IMR-90 (cell line): ENCODE measurements around the gene C1orf159. TPM values are rescaled to one million over a fixed set of nuclear protein-coding genes. Genes with fewer than 3 reads are reported as not detected.

Experiments used
- ATAC-seq: fragments of 200-7000 bp; cut with Tn5 transposase; 2 replicates; pipeline ENCODE4 v1.9.1; 2020; ENCODE audit warnings: low read depth, mild to moderate bottlenecking, moderate library complexity
- BruUV-seq: library from RNA; stranded (reverse); fragments of 400-500 nt; replicated peaks from 2 replicates; lab custom pipeline; 2021; lab: Mats Ljungman, UMichigan
- CTCF ChIA-PET: fragments of 300-600 bp; formaldehyde crosslinking; extraction: SDS; loops from one replicate; lab custom pipeline; 2021; ENCODE audit warnings: antibody characterized with exemption; lab: Yijun Ruan, JAX
- POLR2A ChIA-PET: fragments of 300-600 bp; sonication (Branson Sonifier 250); formaldehyde crosslinking; loops from one replicate; lab custom pipeline; 2022; ENCODE audit warnings: antibody characterized with exemption; ENCODE audit not compliant: unreplicated experiment; lab: Charles Lee
- DNase-seq: peaks from one replicate; pipeline ENCODE4 v3.0.0; 2013
- H2AFZ ChIP-seq: replicated peaks from 2 replicates; pipeline ENCODE3; 2013; ENCODE audit warnings: low read length, mild to moderate bottlenecking; ENCODE audit not compliant: poor library complexity
- H2AK5ac ChIP-seq: 2 replicates; pipeline ENCODE4 v1.6.1; 2013; ENCODE audit warnings: low read depth, low read length, inconsistent platforms
- H2AK9ac ChIP-seq: replicated peaks from 2 replicates; pipeline ENCODE3; 2013; ENCODE audit warnings: mild to moderate bottlenecking, low read depth, low read length, moderate library complexity; ENCODE audit not compliant: poor library complexity
- H2BK120ac ChIP-seq: 2 replicates; pipeline ENCODE4 v1.6.1; 2013; ENCODE audit warnings: low read depth, low read length, inconsistent platforms
- H2BK15ac ChIP-seq: 3 replicates; pipeline ENCODE4 v1.6.1; 2013; ENCODE audit warnings: low read depth, low read length, inconsistent platforms
- H2BK20ac ChIP-seq: 2 replicates; pipeline ENCODE4 v1.6.1; 2013; ENCODE audit warnings: low read depth, mild to moderate bottlenecking, inconsistent platforms, low read length, moderate library complexity
- H2BK5ac ChIP-seq: 2 replicates; pipeline ENCODE4 v1.6.1; 2013; ENCODE audit warnings: mild to moderate bottlenecking, low read depth, low read length, inconsistent platforms; ENCODE audit not compliant: poor library complexity, severe bottlenecking
- H3K14ac ChIP-seq: replicated peaks from 2 replicates; pipeline ENCODE4 v1.6.1; 2013; ENCODE audit warnings: low read depth, low read length, inconsistent platforms
- H3K18ac ChIP-seq: 2 replicates; pipeline ENCODE4 v1.6.1; 2013; ENCODE audit warnings: low read depth, low read length, control low read depth
- H3K23ac ChIP-seq: 2 replicates; pipeline ENCODE4 v1.6.1; 2013; ENCODE audit warnings: low read depth, low read length, inconsistent platforms
- H3K27ac ChIP-seq: 2 replicates; pipeline ENCODE4 v1.5.1; 2013; ENCODE audit warnings: mild to moderate bottlenecking, control low read depth, low read length; ENCODE audit not compliant: insufficient read depth
- H3K27me3 ChIP-seq: 2 replicates; pipeline ENCODE4 v1.6.1; 2013; ENCODE audit warnings: low read length; ENCODE audit not compliant: control insufficient read depth, insufficient read depth
- H3K36me3 ChIP-seq: 2 replicates; pipeline ENCODE4 v1.6.1; 2013; ENCODE audit warnings: low read length, mixed read lengths; ENCODE audit not compliant: control insufficient read depth, insufficient read depth
- H3K4ac ChIP-seq: 2 replicates; pipeline ENCODE4 v1.6.1; 2013; ENCODE audit warnings: low read depth, low read length, inconsistent platforms
- H3K4me1 ChIP-seq: 2 replicates; pipeline ENCODE4 v1.6.1; 2013; ENCODE audit warnings: low read length, mixed read lengths; ENCODE audit not compliant: control insufficient read depth, insufficient read depth
- H3K4me2 ChIP-seq: 2 replicates; pipeline ENCODE4 v1.6.1; 2013; ENCODE audit warnings: low read depth, mild to moderate bottlenecking, control low read depth, low read length, moderate library complexity
- H3K4me3 ChIP-seq: 2 replicates; pipeline ENCODE4 v1.5.1; 2013; ENCODE audit warnings: low read depth, mild to moderate bottlenecking, control low read depth, low read length, moderate library complexity; ENCODE audit not compliant: insufficient read depth
- H3K56ac ChIP-seq: 2 replicates; pipeline ENCODE4 v1.6.1; 2013; ENCODE audit warnings: low read length, inconsistent platforms; ENCODE audit not compliant: insufficient read depth; ENCODE audit errors: extremely low read depth
- H3K79me1 ChIP-seq, 2 experiments: 2 replicates each; pipeline ENCODE4 v1.6.1; 2013; ENCODE audit warnings: low read length in 2 of 2, inconsistent platforms in 1 of 2, low read depth in 1 of 2
- H3K9ac ChIP-seq: 2 replicates; pipeline ENCODE4 v1.6.1; 2013; ENCODE audit warnings: low read depth, low read length, control low read depth
- H3K9me1 ChIP-seq: 2 replicates; pipeline ENCODE4 v1.6.1; 2013; ENCODE audit warnings: low read length, inconsistent platforms; ENCODE audit not compliant: insufficient read depth
- H3K9me3 ChIP-seq: 2 replicates; pipeline ENCODE4 v1.6.1; 2013; ENCODE audit warnings: low read length; ENCODE audit not compliant: control insufficient read depth, insufficient read depth
- H4K20me1 ChIP-seq: 2 replicates; pipeline ENCODE4 v1.6.1; 2013; ENCODE audit warnings: low read length, inconsistent platforms; ENCODE audit not compliant: insufficient read depth
- H4K5ac ChIP-seq: 2 replicates; pipeline ENCODE4 v1.6.1; 2013; ENCODE audit warnings: mild to moderate bottlenecking, low read depth, low read length, control low read depth
- H4K8ac ChIP-seq, 2 experiments: 2 replicates each; pipeline ENCODE4 v1.6.1; 2013; ENCODE audit warnings: low read depth in 2 of 2, low read length in 2 of 2, control low read depth in 1 of 2, inconsistent platforms in 1 of 2
- H4K91ac ChIP-seq: 2 replicates; pipeline ENCODE4 v1.6.1; 2013; ENCODE audit warnings: low read depth, low read length, inconsistent platforms; ENCODE audit not compliant: insufficient read depth
- BHLHE40 ChIP-seq: fragments of 150-350 bp; IDR thresholded peaks from 2 replicates; pipeline ENCODE4 v1.6.1; 2016; ENCODE audit warnings: mild to moderate bottlenecking, low read depth, low read length
- CEBPB ChIP-seq: IDR thresholded peaks from 2 replicates; pipeline ENCODE4 v1.6.1; 2012; ENCODE audit warnings: low read depth, low read length, improper control_type of control experiment
- FOS ChIP-seq: fragments of 150-350 bp; IDR thresholded peaks from 2 replicates; pipeline ENCODE4 v1.6.1; 2016; ENCODE audit warnings: low read depth, low read length
- MAFK ChIP-seq: IDR thresholded peaks from 2 replicates; pipeline ENCODE4 v1.6.1; 2012; ENCODE audit warnings: low read depth, low read length, improper control_type of control experiment
- MAZ ChIP-seq: IDR thresholded peaks from 2 replicates; pipeline ENCODE4 v1.6.1; 2012; ENCODE audit warnings: low read depth, mild to moderate bottlenecking, low read length, improper control_type of control experiment, moderate library complexity, borderline replicate concordance
- MXI1 ChIP-seq: IDR thresholded peaks from 2 replicates; pipeline ENCODE4 v1.6.1; 2012; ENCODE audit warnings: low read depth, mild to moderate bottlenecking, low read length, moderate library complexity, borderline replicate concordance
- POLR2A ChIP-seq: IDR thresholded peaks from 2 replicates; pipeline ENCODE4 v1.6.1; 2012; ENCODE audit warnings: mild to moderate bottlenecking, low read depth, low read length
- RAD21 ChIP-seq: IDR thresholded peaks from 2 replicates; pipeline ENCODE4 v1.6.1; 2012; ENCODE audit warnings: low read length, improper control_type of control experiment
- RCOR1 ChIP-seq: IDR thresholded peaks from 2 replicates; pipeline ENCODE4 v1.6.1; 2012; ENCODE audit warnings: mild to moderate bottlenecking, low read length, improper control_type of control experiment; ENCODE audit not compliant: insufficient replicate concordance
- RFX5 ChIP-seq: IDR thresholded peaks from 2 replicates; pipeline ENCODE4 v1.8.0; 2012; ENCODE audit warnings: low read depth, mild to moderate bottlenecking, low read length, moderate library complexity
- SMC3 ChIP-seq: fragments of 150-350 bp; IDR thresholded peaks from 2 replicates; pipeline ENCODE4 v1.6.1; 2016; ENCODE audit warnings: low read depth, mild to moderate bottlenecking, antibody characterized with exemption, low read length, moderate library complexity
- WGBS, 2 experiments: methylation state at CpG; one replicate each; pipeline versions ENCODE4 v1.1.5 to v1.1.7; 2013; ENCODE audit warnings: missing lambda C conversion rate in 2 of 2; ENCODE audit not compliant: insufficient read length in 1 of 2; ENCODE audit errors: extremely low coverage in 2 of 2; 5-methylcytosine and 5-hydroxymethylcytosine counted together
- dilution Hi-C: fragments of 300-500 bp; cut with HindIII; formaldehyde crosslinking; loops from one replicate; pipeline ENCODE4 v1.14.3; 2018; ENCODE audit warnings: low sequenced_read_pairs; ENCODE audit not compliant: unreplicated experiment
- in situ Hi-C: fragments of 300-500 bp; cut with MboI; formaldehyde crosslinking; loops from 3 replicates; pipeline ENCODE4 v1.14.3; 2019; ENCODE audit warnings: low sequenced_read_pairs, inconsistent platforms, mixed read lengths
- intact Hi-C: fragments of 100-400 bp; cut with micrococcal nuclease; formaldehyde crosslinking; loops from 2 replicates; pipeline ENCODE4 v1.10.0; 2022
- polyA plus RNA-seq, 3 experiments: library from polyadenylated mRNA; depleted of rRNA; stranded (reverse); fragments of >200 nt; gene quantifications; 2 replicates each; pipeline ENCODE4 v1.2.3, GENCODE V29; 2012; ENCODE audit warnings: low replicate concordance in 1 of 3
- total RNA-seq: library from RNA; depleted of rRNA; stranded (reverse); fragments of >200 nt; gene quantifications from 2 replicates; pipeline ENCODE4 v1.2.3, GENCODE V29; 2012
- TF ChIP-seq, protein P1 (sequence below): fragments of 150-350 bp; IDR thresholded peaks from 2 replicates; pipeline ENCODE4 v1.6.1; 2016; ENCODE audit warnings: low read depth, mild to moderate bottlenecking, low read length, moderate library complexity, borderline replicate concordance
- TF ChIP-seq, protein P2 (sequence below): conservative IDR thresholded peaks from 2 replicates; pipeline ENCODE4 v1.5.1; 2012; ENCODE audit warnings: mild to moderate bottlenecking, low read depth, low read length, improper control_type of control experiment
- TF ChIP-seq, protein P3 (sequence below): fragments of 150-350 bp; IDR thresholded peaks from 2 replicates; pipeline ENCODE4 v1.6.1; 2017; ENCODE audit warnings: mild to moderate bottlenecking, antibody characterized with exemption, low read length, low read depth

Gene C1orf159
- total and polyA plus RNA-seq, 2 of the 4 experiments (the other 2 are of a cell fraction), result 2.9 to 12.6 TPM

- H3K14ac ChIP-seq, result no peak overlapping the region
- no peak overlapping the region for H3K4me3 ChIP-seq
- no TSS peak for BruUV-seq
- ATAC-seq (no peak), DNase-seq (no peak)
- H4K91ac ChIP-seq, result no peak overlapping the region
- no peak overlapping the region for H2BK120ac ChIP-seq
- no peak overlapping the region for H4K8ac ChIP-seq
- H3K56ac ChIP-seq, result no peak overlapping the region; the same call in 1 of the 2 replicates
- no peak overlapping the region for H2AFZ ChIP-seq
- no peak overlapping the region for H4K5ac ChIP-seq
- WGBS, 2 experiments, result no CpG with 5 or more reads among the region's 14 CpGs
- H2AK9ac ChIP-seq, result no peak overlapping the region
- no peaks in the 10 kb centered on the region for H3K27me3 ChIP-seq
- POLR2A ChIA-PET, result no interaction called here
- no peak overlapping the region for H2AK5ac ChIP-seq
- no peak overlapping the region for H2BK15ac ChIP-seq
- no peak overlapping the region for H3K4me2 ChIP-seq
- no peak overlapping the region for H3K9ac ChIP-seq
- H3K4me1 ChIP-seq, result no peaks in the 10 kb centered on the region
- H3K9me1 ChIP-seq, result peaks cover 7% of the 10 kb centered on the region; the same call in 1 of the 2 replicates
- intact Hi-C loops, result no loop called here
- peaks cover 12 to 53% of the 10 kb centered on the region in 2 experiments for H3K79me1 ChIP-seq
- H3K4ac ChIP-seq, result no peak overlapping the region
- in situ Hi-C loops, result no loop called here
- peaks cover 5% of the 10 kb centered on the region for H3K9me3 ChIP-seq
- H3K27ac ChIP-seq, result no peak overlapping the region
- dilution Hi-C loops, result no loop called here
- CTCF ChIA-PET, result no interaction called here
- H3K23ac ChIP-seq, result no peak overlapping the region
- H4K20me1 ChIP-seq, result peaks cover under 1% of the 10 kb centered on the region
- H2BK5ac ChIP-seq, result no peak overlapping the region
- no peak overlapping the region for H2BK20ac ChIP-seq
- TF ChIP-seq MAFK (no peak), FOS (no peak), MXI1 (no peak), RCOR1 (no peak), CEBPB (no peak), POLR2A (no peak), RFX5 (no peak), SMC3 (no peak), RAD21 (no peak), BHLHE40 (no peak), MAZ (no peak)
- TF ChIP-seq, protein P1, sequence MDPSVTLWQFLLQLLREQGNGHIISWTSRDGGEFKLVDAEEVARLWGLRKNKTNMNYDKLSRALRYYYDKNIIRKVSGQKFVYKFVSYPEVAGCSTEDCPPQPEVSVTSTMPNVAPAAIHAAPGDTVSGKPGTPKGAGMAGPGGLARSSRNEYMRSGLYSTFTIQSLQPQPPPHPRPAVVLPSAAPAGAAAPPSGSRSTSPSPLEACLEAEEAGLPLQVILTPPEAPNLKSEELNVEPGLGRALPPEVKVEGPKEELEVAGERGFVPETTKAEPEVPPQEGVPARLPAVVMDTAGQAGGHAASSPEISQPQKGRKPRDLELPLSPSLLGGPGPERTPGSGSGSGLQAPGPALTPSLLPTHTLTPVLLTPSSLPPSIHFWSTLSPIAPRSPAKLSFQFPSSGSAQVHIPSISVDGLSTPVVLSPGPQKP, result no peak
- TF ChIP-seq, protein P2, sequence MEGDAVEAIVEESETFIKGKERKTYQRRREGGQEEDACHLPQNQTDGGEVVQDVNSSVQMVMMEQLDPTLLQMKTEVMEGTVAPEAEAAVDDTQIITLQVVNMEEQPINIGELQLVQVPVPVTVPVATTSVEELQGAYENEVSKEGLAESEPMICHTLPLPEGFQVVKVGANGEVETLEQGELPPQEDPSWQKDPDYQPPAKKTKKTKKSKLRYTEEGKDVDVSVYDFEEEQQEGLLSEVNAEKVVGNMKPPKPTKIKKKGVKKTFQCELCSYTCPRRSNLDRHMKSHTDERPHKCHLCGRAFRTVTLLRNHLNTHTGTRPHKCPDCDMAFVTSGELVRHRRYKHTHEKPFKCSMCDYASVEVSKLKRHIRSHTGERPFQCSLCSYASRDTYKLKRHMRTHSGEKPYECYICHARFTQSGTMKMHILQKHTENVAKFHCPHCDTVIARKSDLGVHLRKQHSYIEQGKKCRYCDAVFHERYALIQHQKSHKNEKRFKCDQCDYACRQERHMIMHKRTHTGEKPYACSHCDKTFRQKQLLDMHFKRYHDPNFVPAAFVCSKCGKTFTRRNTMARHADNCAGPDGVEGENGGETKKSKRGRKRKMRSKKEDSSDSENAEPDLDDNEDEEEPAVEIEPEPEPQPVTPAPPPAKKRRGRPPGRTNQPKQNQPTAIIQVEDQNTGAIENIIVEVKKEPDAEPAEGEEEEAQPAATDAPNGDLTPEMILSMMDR, result no peak
- TF ChIP-seq, protein P3, sequence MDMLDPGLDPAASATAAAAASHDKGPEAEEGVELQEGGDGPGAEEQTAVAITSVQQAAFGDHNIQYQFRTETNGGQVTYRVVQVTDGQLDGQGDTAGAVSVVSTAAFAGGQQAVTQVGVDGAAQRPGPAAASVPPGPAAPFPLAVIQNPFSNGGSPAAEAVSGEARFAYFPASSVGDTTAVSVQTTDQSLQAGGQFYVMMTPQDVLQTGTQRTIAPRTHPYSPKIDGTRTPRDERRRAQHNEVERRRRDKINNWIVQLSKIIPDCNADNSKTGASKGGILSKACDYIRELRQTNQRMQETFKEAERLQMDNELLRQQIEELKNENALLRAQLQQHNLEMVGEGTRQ, result no peak
- H3K36me3 ChIP-seq, result peaks cover 5% of the 10 kb centered on the region; the same call in 1 of the 2 replicates
- H3K18ac ChIP-seq, result no peak overlapping the region
Measured at GRCh38 chr1:1109743-1110142, 6.1 kb downstream of the C1orf159 start.
